ENCODE measurements around the gene RIPOR3.
A peak's percentile ranks its signal among the peaks of the same experiment; 100 is the strongest.

RIPOR3 gene, protein sequence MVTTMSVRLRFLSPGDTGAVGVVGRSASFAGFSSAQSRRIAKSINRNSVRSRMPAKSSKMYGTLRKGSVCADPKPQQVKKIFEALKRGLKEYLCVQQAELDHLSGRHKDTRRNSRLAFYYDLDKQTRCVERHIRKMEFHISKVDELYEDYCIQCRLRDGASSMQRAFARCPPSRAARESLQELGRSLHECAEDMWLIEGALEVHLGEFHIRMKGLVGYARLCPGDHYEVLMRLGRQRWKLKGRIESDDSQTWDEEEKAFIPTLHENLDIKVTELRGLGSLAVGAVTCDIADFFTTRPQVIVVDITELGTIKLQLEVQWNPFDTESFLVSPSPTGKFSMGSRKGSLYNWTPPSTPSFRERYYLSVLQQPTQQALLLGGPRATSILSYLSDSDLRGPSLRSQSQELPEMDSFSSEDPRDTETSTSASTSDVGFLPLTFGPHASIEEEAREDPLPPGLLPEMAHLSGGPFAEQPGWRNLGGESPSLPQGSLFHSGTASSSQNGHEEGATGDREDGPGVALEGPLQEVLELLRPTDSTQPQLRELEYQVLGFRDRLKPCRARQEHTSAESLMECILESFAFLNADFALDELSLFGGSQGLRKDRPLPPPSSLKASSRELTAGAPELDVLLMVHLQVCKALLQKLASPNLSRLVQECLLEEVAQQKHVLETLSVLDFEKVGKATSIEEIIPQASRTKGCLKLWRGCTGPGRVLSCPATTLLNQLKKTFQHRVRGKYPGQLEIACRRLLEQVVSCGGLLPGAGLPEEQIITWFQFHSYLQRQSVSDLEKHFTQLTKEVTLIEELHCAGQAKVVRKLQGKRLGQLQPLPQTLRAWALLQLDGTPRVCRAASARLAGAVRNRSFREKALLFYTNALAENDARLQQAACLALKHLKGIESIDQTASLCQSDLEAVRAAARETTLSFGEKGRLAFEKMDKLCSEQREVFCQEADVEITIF

DNA sequence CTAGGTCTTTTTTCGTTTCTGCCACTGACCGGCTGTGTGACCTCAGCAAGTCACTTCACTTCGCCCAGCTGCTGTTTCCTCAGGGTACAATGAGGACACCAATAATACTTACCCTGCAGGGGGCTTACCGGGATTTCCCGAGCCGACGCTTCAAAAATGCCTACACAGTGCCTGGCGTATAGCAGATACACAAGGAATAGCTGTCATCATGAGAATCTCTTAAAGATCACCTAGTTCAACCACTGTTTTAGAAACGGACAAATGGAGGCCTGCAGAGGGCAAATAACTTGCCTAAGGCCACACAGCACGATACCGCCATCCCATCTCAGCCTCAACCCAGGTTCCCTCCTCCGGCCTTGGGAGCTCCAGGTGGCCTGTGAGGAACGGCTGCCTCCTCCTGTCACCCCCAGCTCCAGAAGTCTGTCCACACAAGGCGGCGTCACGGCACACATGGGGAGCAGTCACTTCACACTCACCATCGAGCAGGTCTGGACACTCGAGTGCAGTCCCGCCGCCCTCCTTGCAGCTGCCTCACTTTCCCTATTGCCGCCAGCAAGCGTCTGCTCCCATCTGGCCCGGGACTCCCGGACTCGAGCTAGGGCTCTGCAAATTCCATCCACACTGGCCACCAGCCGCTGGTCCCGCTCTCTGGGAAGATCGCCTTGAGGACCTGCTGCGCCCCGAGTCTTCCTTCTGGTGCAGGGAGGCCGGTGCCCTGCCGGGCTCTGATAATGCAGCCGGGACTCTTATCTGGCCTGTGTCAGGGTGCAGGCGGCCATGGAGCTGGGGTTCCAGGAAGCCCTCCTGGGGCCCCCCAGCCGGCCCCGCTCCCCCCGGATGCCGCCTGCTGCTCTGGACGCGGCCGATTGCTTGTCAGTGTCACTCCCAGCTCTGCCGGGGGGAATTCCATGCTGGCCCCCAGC lies at the start of gene RIPOR3:
RIPOR3 (minus strand) TSS at position 893 of the 923 bp plus-strand sequence; CDS start at position 479, 414 bp downstream.
- no peak for DNase-seq

DNA sequence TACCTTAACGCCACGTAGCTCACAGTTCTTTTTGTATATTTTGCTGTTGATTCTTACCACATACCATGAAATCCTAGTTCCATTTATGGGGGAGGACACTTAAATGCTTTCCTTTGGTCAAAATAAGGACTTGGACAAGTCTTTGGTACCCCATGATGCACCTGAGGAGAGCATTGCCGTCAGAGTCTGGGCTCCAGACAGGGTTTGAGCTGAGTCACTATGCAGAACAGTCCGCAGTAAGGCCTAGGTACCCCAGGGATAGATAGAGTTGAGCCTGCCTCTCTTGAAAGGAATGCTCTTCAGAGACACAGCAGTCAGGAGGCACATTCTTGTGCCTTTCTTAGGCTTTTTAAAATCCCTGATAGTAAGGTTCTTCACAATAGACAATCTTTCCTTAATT lies 46.0 kb upstream of the RIPOR3 start:
- DNase-seq, result no peak

DNA sequence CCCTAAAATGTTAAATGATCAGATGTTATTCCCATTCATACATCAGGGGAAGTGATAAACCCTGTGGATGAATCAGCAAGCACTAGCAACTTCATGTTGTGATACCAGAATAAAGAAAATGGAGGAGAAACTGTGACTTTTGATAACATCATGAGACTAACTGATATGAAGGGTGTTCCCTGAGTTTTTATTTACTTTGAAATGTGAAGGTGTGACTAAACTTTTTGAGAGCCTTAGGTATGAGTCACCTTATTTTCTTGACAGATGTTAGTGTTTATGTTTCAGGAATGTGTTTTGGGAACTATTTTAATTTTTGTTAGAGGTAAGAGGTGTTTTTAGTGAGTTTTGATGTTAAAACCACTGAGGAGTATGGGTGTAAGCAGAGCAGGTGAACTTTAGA lies 44.5 kb upstream of the RIPOR3 start:
- no peak for DNase-seq

DNA sequence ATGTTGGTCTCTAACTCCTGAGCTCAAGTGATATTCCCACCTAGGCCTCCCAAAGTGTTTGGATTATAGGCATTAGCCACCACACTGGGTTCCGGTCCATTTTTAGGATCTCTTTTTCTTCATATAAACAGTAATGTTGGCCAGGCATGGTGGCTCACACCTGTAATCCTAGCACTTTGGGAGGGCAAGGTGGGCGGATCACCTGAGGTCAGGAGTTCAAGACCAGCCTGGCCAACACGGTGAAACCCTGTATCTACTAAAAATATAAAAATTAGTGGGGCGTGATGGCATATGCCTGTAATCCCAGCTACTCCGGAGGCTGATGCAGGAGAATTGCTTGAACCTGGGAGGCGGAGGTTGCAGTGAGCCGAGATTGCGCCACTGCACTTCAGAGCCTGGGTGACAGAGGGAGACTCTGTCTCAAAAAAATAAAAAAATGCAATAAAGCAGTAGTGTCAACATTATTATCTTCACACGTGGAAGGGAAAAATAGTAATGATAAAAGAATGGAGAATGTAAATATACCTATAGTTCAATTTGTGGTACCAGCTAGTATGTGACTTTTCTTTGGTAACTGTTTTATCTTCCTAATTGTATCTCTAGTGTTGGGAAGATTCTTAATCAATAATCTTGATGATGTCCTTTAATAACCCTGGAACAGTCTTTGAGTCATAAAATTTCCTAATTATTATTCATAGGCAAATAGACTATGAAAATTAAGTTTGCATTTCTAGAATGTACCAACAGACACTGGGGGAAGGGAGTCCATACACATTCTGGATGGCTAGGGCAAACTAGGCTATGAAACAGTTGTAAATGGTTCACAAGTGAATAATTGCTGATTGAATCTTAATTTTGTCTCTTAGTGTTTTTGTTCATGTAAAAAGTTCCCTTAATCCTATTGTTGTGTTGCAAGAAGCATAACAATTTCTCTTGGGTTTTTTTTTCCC lies 43.7 kb upstream of the RIPOR3 start:
- DNase-seq, result no peak

DNA sequence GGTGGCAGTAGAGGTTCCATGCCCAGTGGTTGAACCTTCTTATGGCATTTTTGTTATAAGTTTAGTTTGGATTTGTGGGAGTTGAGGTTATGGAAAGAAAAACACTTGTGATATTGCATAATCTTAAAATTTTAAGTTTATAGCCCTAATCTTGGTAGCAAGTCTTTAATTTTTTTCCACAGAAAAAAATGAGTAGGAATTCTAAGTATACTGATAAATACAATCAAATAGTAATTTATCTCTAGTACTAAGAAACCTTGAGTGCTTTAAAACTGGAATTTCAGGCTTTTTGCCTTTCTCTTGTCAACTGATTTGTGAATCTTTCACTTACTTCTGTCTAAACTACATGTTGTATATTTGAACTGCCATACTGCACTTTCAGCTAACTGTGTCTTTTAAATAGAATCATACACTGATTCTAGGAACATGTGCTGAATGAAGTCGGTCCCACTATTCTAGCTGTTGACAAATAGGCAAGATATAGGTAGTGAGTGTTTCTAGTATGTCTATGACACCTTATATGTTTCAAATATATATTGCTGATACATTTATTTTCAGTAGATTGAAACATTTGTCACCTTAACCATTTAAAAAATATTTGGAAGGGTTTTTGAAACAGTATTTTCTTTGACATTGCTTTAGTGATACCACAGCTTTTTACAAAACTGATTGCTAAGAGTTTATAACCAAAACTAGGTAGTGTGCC lies 42.5 kb upstream of the RIPOR3 start:
- no peak for DNase-seq

DNA sequence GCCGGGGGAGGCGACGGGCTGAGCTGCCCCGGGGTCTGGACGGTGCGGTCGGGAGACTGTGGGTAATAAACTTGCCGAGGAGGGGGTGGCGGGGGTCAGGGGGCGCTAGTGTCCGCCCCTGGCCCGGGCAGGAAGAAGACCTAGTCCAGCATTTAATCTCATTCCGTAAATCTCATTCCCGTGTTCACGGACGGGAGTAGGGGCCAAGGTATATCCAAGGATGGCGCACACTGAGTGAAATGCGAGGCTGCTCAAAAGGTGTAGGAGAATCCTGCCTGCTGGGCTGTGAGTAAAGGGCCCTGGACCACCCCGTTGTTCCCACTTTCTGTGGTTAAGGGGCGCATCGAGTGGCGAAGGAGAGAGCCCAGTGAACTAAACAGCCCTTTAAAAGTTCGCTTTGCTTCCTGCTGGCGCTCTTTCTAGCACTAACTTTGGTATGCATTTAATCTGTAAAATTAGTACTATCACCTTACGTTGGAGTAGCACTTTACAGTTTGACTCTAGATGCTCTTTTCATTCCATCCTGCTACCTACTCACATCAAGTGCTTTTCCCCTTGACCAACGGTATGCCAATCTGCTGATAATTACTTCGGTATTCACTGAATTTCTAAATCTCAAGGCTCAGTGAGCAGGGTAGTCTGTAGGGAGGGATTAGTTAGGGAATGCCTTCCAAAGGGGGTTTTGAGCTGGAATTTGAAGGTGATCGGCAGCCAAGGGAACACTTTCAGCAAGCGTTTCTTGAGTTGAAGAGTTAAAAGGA lies 40.8 kb upstream of the RIPOR3 start:
- no peak for DNase-seq

DNA sequence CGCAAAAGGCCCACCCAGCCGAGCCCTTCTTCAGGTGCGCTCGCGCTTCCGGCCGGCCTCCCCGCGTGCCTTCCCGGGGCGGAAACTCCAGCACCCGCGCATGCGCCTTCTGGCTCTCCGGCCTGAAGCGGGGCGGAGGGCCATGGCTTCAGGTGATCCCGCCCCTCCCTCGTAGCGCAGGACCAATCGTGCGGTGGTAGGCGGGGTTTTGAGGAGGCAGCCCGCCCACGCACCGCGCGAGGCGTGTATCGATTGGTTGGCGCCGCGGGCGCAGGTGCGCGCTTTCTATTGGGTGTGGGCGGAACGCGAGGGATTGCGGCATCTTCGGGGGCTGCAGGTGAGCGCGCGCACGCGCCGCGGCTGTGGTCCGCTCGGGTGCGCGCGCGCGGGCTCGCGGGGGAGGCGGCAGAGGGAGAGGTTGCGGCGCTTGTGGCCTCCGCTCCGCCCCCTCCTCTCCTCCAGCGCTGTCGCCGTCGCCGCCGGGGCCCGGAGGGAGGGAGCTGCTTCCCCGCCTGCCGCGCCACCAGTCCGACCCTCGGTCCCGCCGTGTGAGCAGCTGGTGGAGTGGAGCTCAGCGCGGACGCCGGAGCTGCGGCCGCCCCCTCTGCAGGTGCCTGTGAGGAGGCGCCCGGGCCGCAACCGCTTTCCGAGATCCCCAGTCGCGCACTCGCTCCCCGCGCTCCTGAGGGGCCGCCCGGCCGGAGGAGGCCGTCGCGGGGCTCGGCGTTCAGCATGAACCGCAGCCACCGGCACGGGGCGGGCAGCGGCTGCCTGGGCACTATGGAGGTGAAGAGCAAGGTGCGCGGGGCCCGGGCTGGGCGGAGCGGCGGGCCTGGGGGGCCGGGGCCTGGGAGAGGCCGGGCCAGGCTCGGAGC lies 40.0 kb upstream of the RIPOR3 start, which contains the start of gene PARD6B:
PARD6B (plus strand) TSS at position 526 of the 875 bp plus-strand sequence; CDS start at position 733, 207 bp downstream.
- DNase-seq, result peak; percentile 98

DNA sequence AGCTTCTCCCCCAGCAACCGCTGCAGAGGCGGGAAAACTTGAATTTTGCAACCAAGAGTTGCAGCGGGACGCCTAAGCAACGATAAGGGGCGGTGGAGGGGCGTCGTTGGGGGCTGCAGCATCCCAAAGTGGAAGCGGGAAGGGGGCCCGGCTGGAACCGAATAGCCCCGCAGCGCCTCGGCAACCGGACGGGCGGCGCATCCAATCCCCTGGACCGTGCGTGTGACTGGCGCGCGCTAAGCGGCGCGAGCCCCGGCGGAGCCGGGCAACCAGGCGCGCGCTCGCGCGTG lies 39.4 kb upstream of the RIPOR3 start:
- DNase-seq, result no peak

DNA sequence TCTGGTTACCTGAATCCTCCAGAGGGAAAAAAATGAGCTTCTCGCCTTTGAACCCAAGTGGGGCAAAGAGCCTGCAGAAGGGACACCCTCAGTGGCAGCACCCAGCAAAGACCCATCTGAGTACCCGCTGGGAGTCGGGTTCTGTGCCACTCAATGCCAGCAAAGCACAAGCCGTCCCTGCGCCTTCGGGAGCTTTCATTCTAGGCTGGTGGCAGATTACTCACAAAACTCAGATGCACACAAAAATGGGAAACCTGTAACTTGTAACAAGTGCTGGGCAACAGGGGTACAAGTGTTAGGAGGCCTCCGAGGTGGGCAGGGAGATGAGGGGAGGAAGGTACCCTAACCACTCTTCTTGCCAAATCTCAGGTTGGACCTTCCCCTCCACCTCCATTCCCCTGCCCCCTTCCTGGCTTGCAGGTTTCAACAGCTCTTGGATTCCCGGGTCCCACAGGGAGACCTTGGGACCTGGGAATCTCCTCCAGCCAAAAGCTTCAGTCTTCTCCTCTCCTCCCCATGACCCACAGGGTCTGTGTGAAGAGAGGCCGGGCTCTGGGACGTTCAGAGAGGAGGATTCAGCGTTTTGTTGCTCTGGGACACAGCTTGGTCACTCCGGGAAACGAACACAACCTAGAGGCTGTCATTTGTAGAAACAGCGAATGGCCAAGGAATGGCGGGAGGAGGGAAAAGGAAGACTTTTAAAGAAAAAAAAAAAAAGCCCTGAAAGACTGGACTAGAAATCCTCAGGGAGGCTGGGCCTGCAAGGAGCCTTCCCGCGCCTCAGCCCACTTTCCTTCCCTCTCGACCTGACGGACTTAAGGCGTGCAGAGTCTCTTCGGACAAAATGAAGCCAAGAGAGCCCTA lies 38.8 kb upstream of the RIPOR3 start:
- DNase-seq, result no peak

DNA sequence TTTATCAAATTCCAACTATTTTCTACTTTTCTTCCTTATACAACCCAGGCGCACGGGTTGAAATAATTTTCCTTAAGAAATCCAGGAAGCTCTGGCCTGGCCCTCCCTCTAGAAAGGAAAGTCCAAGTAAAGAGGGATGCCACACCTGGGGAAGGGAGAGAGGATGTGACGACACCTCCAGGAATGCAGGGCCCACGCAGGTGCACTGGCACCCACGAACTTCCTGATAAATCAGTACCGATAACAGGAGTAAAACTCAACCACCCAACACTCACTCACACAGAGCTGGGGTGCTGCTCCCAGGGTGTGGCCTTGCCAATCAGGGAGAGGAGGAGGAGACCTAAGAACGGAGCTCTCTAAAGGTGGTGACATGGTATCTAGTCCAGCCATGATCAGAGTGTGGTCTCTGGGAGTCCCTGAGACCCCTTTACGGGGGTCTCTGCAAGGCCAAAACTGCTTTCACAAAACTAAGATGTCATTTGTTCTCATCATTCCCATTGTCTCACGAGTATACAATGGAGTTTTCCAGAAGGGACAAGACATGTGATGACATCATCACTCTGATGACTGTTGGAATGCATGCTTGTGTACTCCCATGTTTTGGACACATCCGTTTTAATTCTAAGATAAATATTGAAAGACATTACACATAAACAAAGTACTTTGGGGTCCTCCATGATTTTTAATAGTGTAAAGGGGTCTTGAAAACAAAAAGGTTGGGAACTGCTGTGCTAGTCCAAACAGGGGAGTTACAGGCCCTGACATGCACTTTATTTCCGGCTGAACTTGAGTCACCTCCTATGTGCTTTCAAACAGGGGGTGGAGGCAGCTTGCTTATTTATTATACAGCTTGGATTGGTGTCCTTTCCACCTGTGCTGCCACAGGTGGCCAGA lies 37.9 kb upstream of the RIPOR3 start:
- DNase-seq, result no peak

DNA sequence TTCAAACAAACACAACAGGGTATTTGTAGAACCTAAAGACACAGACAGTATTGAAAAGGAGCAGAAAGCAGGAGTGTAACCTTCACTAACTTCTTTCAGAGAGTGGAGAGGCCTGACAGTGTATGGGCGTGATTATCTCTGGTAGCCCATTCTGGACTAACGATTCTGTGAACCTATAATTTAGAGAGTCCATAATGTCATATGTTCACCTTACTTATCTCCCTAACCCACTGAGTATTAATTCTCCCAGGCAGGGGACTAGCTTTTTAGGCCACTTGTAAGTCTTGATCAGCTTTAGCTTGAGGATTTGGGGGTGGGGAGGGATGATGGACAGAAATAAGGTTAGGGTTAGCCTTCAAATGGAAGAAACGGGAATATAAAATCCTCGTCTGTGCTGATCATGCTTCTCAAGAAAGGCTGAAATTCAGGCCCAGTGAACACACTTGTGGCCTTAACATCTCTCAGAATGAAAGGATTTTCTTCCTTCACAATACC lies 37.2 kb upstream of the RIPOR3 start:
- no peak for DNase-seq

DNA sequence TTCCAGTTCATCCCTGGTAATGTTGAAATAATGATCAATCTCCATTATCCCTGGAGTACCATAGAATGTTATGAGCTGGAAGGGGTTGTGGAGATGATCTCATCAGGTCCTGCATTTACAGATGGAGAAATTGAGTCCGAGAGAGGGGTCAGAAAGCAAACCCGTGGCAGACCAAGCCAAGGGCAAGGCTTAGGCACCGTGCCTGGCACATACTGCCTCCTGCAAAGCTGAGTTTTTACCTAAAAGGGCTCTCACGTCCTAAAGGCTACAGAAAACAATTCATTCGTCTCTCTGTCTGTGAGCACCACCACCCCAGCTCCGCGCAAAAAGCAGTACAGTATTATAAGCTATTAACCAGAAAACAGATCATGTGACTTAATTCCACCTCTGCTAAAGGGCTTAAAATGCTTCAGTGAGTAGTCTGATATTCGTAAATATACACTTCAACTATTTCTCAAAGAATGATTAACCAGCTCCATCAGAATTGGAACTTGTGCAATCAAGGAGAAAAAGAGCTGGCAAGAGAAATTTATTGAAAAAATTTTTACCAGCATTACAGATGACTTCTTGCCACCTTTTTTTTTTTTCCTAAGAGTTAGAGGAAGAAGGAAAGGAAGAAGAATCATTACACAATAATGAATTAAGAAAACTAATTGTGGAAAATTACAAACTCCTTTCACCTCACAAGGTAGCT lies 36.6 kb upstream of the RIPOR3 start:
- DNase-seq, result no peak

DNA sequence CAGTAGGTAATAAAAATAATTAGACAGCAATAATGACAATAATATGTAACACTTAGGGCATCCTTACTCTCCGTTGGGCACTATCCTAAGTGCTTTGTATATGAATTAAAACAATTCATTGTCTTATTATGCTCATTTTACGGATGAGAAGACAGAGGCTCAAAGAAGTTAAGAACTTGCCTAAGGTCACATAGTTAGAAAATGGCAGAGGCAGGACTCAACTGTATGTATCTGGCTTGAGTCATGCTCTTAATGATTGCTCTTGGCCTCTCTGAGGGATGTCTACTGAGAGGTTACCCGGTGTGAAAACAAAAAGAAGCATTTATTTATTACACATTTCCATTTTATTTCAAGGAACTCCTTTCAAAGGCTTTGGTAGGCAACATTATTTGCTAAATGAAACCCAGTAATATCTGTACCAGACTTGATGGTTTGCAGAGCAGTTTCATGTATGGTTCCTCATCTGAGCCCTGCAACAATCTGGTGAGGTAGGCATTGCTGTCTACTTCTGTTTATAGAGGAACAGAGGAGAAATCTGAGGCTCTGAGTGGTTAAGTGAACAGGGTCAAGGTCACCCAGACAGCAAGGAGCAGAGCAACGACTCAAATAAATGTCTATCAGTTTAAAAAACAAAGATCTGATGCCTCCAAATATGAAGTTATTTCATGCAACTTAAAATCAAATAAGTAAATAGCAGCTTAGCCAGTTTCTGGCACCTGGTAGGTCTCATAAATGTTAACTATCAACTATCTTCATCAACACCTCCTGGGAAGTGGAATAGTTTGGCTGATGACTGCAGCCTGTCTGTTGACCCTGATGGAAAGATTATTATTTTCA lies 35.8 kb upstream of the RIPOR3 start:
- DNase-seq, result no peak

DNA sequence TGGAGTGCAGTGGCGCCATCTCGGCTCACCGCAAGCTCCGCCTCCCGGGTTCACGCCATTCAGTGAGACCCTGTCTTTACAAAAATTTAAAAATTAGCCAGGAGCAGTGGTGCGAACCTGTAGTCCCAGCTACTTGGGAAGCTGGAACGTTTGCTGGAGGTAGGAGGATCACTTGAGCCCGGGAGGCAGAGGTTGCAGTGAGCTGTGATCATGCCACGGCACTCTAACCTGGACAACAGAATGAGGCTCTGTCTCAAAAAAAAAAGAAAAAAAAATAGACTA lies 34.3 kb upstream of the RIPOR3 start:
- no peak for DNase-seq

Data from NCI-H1436 (cell line).